ENCODE results near the gene PPBP.
"Not testable (repeated sequence)": the region's sequence is repeated elsewhere in the genome, so short reads cannot be mapped to it uniquely, and the experiment has no call there.

PPBP gene

DNA sequence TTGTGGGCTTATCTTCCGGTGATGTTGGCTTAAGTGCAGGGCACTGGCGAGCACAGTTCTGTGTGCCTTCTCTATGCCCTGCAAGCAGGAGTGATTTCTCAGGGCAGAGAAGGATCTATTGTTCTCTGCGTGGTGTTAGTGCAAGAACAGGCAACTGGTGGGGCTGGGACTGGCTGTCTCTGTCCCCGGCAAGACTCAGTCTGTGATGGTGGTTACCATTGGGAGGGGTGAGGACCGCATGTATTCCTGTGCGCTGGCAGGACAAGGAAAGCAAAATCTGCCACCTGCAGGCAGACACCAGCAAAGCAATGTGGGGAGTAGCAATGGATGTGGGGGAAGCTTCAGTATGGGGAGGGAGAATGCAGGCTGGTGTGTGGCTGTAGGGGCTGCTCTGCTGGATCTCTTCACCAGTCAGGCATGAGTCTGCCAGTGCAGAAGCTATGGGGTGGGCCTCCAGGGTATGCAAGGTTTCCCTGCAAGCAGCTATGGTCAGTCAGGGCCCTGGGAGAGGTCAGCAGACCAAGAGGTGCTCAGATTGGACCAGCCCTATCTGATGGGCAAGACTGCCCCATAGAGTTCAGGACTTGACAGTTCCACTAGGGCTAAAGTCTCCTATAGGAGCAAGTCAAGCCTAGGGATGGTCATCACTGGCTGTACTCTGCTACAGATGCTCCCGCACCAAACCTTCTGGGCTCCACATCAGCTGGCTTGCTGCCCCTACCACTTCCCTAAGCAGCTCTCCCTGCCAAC, 23.0 kb downstream of the PPBP start:
- POLR2A ChIA-PET = no interaction called here
- DNase-seq (ENCODE audit: extremely low spot score) = no peak
- TF ChIP-seq, protein P1, sequence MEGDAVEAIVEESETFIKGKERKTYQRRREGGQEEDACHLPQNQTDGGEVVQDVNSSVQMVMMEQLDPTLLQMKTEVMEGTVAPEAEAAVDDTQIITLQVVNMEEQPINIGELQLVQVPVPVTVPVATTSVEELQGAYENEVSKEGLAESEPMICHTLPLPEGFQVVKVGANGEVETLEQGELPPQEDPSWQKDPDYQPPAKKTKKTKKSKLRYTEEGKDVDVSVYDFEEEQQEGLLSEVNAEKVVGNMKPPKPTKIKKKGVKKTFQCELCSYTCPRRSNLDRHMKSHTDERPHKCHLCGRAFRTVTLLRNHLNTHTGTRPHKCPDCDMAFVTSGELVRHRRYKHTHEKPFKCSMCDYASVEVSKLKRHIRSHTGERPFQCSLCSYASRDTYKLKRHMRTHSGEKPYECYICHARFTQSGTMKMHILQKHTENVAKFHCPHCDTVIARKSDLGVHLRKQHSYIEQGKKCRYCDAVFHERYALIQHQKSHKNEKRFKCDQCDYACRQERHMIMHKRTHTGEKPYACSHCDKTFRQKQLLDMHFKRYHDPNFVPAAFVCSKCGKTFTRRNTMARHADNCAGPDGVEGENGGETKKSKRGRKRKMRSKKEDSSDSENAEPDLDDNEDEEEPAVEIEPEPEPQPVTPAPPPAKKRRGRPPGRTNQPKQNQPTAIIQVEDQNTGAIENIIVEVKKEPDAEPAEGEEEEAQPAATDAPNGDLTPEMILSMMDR (IDR thresholded peaks at IDR 0.05; ENCODE audit: control extremely low read depth, extremely low read depth, low read depth, missing control alignments) = no peak
- CTCF ChIA-PET = no interaction called here

- ChIA-PET POLR2A (no interaction called here), CTCF (no interaction called here)
- TF ChIP-seq, protein P1 (IDR thresholded peaks at IDR 0.05; ENCODE audit: control extremely low read depth, extremely low read depth, low read depth, missing control alignments) = no peak
- DNase-seq (ENCODE audit: extremely low spot score) = no peak
Measured at GRCh38 chr4:73962724-73963123, 25.3 kb downstream of the PPBP start.

DNA sequence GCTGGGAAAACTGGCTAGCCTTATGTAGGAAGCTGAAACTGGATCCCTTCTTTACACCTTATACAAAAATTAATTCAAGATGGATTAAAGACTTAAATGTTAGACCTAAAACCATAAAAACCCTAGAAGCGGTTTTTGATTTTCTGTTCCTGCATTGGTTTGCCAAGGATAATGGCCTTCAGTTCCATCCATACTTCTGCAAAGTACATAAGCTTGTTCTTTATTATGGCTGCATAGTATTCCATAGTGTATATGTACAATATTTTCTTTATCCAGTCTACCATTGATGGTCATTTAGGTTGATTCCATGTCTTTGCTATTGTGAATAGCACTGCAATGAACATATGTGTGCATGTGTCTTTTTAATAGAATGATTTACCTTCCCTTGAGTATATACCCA, 28.9 kb downstream of the PPBP start:
- DNase-seq (ENCODE audit: extremely low spot score); CTCF ChIA-PET; POLR2A ChIA-PET: not testable (repeated sequence)

DNA sequence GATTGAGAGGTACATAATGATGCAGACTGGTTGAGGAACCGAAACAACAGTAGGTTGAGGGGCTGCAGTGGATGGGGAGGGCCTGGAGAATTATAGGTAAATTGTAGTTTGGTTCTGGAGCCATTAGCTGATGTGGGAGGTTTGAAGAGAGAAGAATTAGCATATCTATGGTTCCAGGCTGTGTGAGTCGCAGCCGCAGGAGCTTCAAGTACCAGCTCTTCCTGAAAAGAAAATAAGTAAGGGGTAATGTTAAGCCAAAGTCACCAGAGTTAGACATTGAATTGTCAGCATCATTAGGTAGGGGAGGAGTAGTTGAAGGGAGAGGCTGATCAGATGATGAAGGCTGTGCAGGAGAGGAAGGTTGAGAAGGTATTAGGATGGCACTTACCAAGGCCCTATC, 35.6 kb downstream of the PPBP start:
- ChIA-PET POLR2A (no interaction called here), CTCF (no interaction called here)
- TF ChIP-seq, protein P1 (IDR thresholded peaks at IDR 0.05; ENCODE audit: control extremely low read depth, extremely low read depth, low read depth, missing control alignments) = no peak
- no peak for DNase-seq (ENCODE audit: extremely low spot score)

DNA sequence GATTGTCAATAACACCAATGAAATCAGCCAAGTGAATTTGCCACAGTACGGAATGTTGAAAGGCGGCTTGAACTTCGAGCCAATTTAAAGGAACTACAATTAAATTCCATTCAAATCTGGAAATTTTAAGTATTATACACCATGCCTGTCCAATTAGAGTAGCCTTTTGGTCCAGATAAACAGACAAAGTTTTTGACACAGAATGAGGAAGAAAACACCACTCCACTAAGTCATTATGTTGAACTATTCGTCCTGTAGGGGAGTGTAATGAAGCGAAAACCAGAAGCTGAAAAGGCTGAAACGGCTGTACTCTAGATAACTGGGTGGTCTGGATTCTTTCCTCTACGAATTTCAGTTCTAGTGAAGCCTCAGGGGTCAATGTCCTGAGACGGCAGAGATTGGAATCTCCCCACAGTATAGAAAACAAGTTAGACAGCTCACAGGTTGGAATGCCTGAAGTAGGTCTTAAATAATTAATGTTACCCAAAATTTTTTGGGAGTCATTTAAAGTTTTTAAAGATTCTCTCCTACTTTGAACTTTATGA, 37.5 kb downstream of the PPBP start:
- POLR2A ChIA-PET; DNase-seq (ENCODE audit: extremely low spot score); CTCF ChIA-PET: not testable (repeated sequence)

- POLR2A ChIA-PET = no interaction called here
- DNase-seq (ENCODE audit: extremely low spot score) = no peak
- TF ChIP-seq, protein P1 (IDR thresholded peaks at IDR 0.05; ENCODE audit: control extremely low read depth, extremely low read depth, low read depth, missing control alignments) = no peak
- CTCF ChIA-PET = no interaction called here
Measured at GRCh38 chr4:73948990-73949706, 38.8 kb downstream of the PPBP start.

DNA sequence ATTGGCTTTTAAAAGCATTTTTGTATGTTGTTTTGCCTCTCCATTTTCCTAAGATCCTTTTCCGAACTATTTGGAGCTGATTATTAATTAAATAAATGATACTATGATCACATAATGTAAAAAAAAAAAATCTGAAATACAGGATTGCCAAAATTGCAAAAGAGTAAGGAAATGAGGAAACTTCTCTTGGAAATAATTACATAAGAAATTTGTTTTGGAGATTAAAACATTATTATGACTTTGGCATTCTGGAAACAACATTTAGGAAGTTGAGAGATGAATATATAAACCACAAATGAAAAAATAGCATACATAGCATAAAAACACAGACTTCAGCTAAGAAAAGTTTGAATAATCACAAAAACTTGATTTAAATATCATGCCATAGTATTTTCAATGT, 39.7 kb downstream of the PPBP start:
- TF ChIP-seq, protein P1 (IDR thresholded peaks at IDR 0.05; ENCODE audit: control extremely low read depth, extremely low read depth, low read depth, missing control alignments) = no peak
- ChIA-PET POLR2A (no interaction called here), CTCF (interaction anchor here (0.9 kb wide), 1 partner anchor 88 kb away, joined by 3 read pairs; no protein-coding TSS in a partner anchor)
- no peak for DNase-seq (ENCODE audit: extremely low spot score)

Data from GM10248 (cell line).